Activated naive CD4-positive, alpha-beta T cell treated with anti-CD3 and anti-CD28 coated beads, Interleukin-2, amount 50 U/mL, for 72 hours (primary cell): ENCODE measurements around the gene PURA. TPM values are rescaled to one million over a fixed set of nuclear protein-coding genes. Genes with fewer than 3 reads are reported as not detected.

ENCODE experiments used
- ATAC-seq, 2 donors: fragments of 150-1000 bp; cut with Tn5 transposase; 2 replicates each; pipeline ENCODE4 v1.10.0; 2021; ENCODE audit warnings: mild to moderate bottlenecking in 2 of 2, moderate library complexity in 2 of 2
- DNase-seq, 2 donors: peaks; one replicate each; pipeline ENCODE4 v3.0.0; 2021 to 2022; ENCODE audit warnings: low spot score in 2 of 2
- H3K27ac Mint-ChIP-seq, 2 donors: one replicate each; pipeline ENCODE4 v1.8.0; 2022; ENCODE audit warnings: mild to moderate bottlenecking in 2 of 2, mixed read lengths in 2 of 2
- H3K36me3 Mint-ChIP-seq, 2 donors: one replicate each; pipeline ENCODE4 v1.8.0; 2022; ENCODE audit warnings: mixed read lengths in 2 of 2
- H3K9me3 Mint-ChIP-seq, 2 donors: one replicate each; pipeline ENCODE4 v1.8.0; 2022; ENCODE audit warnings: mixed read lengths in 2 of 2
- total RNA-seq, 2 donors: library from RNA; stranded (reverse); gene quantifications; one replicate each; pipeline ENCODE4 v1.2.3, GENCODE V29; 2022

The PURA gene
- total RNA-seq, 2 donors from 2014 or later = 7.7 to 11.1 TPM

GRCh38 chr5:140118302-140118936 lies 4.5 kb downstream of the PURA start:
- ATAC-seq (no peak), DNase-seq (no peak)
- no peaks in the 10 kb centered on the region for H3K9me3 Mint-ChIP-seq
- H3K36me3 Mint-ChIP-seq = peaks cover 7 to 8% of the 10 kb centered on the region in 2 donors
- no peak overlapping the region for H3K27ac Mint-ChIP-seq

GRCh38 chr5:140125637-140126036 lies 11.7 kb downstream of the PURA start, which contains the start of gene IGIP:
Gene IGIP (plus strand): TSS chr5:140125937. CDS start chr5:140128477, 2,540 bp downstream.
- no peaks in the 10 kb centered on the region for H3K36me3 Mint-ChIP-seq
- no peak for ATAC-seq
- no peak for DNase-seq
- no peak within 1 kb of the TSS for H3K27ac Mint-ChIP-seq
- no peaks in the 10 kb centered on the region for H3K9me3 Mint-ChIP-seq

- H3K9me3 Mint-ChIP-seq = no peaks in the 10 kb centered on the region
- ATAC-seq (no peak), DNase-seq (no peak)
- H3K36me3 Mint-ChIP-seq = no peaks in the 10 kb centered on the region
- no peak overlapping the region for H3K27ac Mint-ChIP-seq
These were observed 12.6 kb downstream of the PURA start for GRCh38 chr5:140126315-140127012.

GRCh38 chr5:140128376-140128775 lies 14.5 kb downstream of the PURA start:
- no peaks in the 10 kb centered on the region for H3K9me3 Mint-ChIP-seq
- H3K36me3 Mint-ChIP-seq = no peaks in the 10 kb centered on the region
- ATAC-seq (no peak), DNase-seq (no peak)
- H3K27ac Mint-ChIP-seq = no peak overlapping the region

- no peaks in the 10 kb centered on the region for H3K36me3 Mint-ChIP-seq
- H3K9me3 Mint-ChIP-seq = no peaks in the 10 kb centered on the region
- ATAC-seq = peak; percentile 32 to 34
- DNase-seq = peak in 1 of 2 donors; percentile 1
- no peak overlapping the region for H3K27ac Mint-ChIP-seq
These were observed 17.2 kb downstream of the PURA start for GRCh38 chr5:140130949-140131733.

- H3K36me3 Mint-ChIP-seq = no peaks in the 10 kb centered on the region
- H3K9me3 Mint-ChIP-seq = no peaks in the 10 kb centered on the region
- ATAC-seq (peak; percentile 90 to 95), DNase-seq (peak in 1 of 2 donors; percentile 3)
- H3K27ac Mint-ChIP-seq = peak overlapping the region in 1 of 2 donors; percentile 13
These were observed 18.1 kb downstream of the PURA start for GRCh38 chr5:140131967-140132409.

GRCh38 chr5:140133514-140134167 lies 19.7 kb downstream of the PURA start:
- Mint-ChIP-seq H3K9me3 (no peaks in the 10 kb centered on the region), H3K27ac (no peak overlapping the region), H3K36me3 (no peaks in the 10 kb centered on the region)
- no peak for DNase-seq
- ATAC-seq = no peak

- DNase-seq = peak in 1 of 2 donors; percentile 1
- Mint-ChIP-seq H3K36me3 (no peaks in the 10 kb centered on the region), H3K9me3 (no peaks in the 10 kb centered on the region), H3K27ac (no peak overlapping the region)
- no peak for ATAC-seq
These were observed 20.5 kb downstream of the PURA start for GRCh38 chr5:140134277-140134935.

- no peaks in the 10 kb centered on the region for H3K9me3 Mint-ChIP-seq
- H3K36me3 Mint-ChIP-seq = no peaks in the 10 kb centered on the region
- DNase-seq = no peak
- no peak for ATAC-seq
- no peak overlapping the region for H3K27ac Mint-ChIP-seq
These were observed 21.2 kb downstream of the PURA start for GRCh38 chr5:140135127-140135526.

GRCh38 chr5:140136624-140137023 lies 22.7 kb downstream of the PURA start:
- DNase-seq (no peak), ATAC-seq (no peak)
- Mint-ChIP-seq H3K36me3 (no peaks in the 10 kb centered on the region), H3K9me3 (no peaks in the 10 kb centered on the region), H3K27ac (no peak overlapping the region)

GRCh38 chr5:140140435-140140834 lies 26.5 kb downstream of the PURA start:
- Mint-ChIP-seq H3K36me3 (no peaks in the 10 kb centered on the region), H3K9me3 (no peaks in the 10 kb centered on the region), H3K27ac (no peak overlapping the region)
- ATAC-seq (no peak), DNase-seq (no peak)

- no peaks in the 10 kb centered on the region for H3K9me3 Mint-ChIP-seq
- no peak for DNase-seq
- no peak for ATAC-seq
- no peaks in the 10 kb centered on the region for H3K36me3 Mint-ChIP-seq
- H3K27ac Mint-ChIP-seq = no peak overlapping the region
These were observed 27.3 kb downstream of the PURA start for GRCh38 chr5:140141241-140141640.

GRCh38 chr5:140142246-140142645 lies 28.3 kb downstream of the PURA start:
- no peaks in the 10 kb centered on the region for H3K36me3 Mint-ChIP-seq
- no peak overlapping the region for H3K27ac Mint-ChIP-seq
- DNase-seq (no peak), ATAC-seq (no peak)
- H3K9me3 Mint-ChIP-seq = no peaks in the 10 kb centered on the region

- H3K27ac Mint-ChIP-seq = no peak overlapping the region
- H3K36me3 Mint-ChIP-seq = no peaks in the 10 kb centered on the region
- no peaks in the 10 kb centered on the region for H3K9me3 Mint-ChIP-seq
- ATAC-seq (no peak), DNase-seq (no peak)
These were observed 28.9 kb downstream of the PURA start for GRCh38 chr5:140142856-140143255.

- H3K27ac Mint-ChIP-seq = no peak overlapping the region
- ATAC-seq (peak; percentile 5 to 29), DNase-seq (no peak)
- no peaks in the 10 kb centered on the region for H3K36me3 Mint-ChIP-seq
- H3K9me3 Mint-ChIP-seq = no peaks in the 10 kb centered on the region
These were observed 29.8 kb downstream of the PURA start for GRCh38 chr5:140143521-140144258.

- Mint-ChIP-seq H3K27ac (no peak overlapping the region), H3K9me3 (no peaks in the 10 kb centered on the region), H3K36me3 (no peaks in the 10 kb centered on the region)
- ATAC-seq = no peak
- no peak for DNase-seq
These were observed 31.3 kb downstream of the PURA start for GRCh38 chr5:140145256-140145655.
